ENCODE data around the gene CDC14A.

GRCh38 chr1:100360790-100361510 lies 8.6 kb downstream of the CDC14A start:
- TF ChIP-seq, protein P1, sequence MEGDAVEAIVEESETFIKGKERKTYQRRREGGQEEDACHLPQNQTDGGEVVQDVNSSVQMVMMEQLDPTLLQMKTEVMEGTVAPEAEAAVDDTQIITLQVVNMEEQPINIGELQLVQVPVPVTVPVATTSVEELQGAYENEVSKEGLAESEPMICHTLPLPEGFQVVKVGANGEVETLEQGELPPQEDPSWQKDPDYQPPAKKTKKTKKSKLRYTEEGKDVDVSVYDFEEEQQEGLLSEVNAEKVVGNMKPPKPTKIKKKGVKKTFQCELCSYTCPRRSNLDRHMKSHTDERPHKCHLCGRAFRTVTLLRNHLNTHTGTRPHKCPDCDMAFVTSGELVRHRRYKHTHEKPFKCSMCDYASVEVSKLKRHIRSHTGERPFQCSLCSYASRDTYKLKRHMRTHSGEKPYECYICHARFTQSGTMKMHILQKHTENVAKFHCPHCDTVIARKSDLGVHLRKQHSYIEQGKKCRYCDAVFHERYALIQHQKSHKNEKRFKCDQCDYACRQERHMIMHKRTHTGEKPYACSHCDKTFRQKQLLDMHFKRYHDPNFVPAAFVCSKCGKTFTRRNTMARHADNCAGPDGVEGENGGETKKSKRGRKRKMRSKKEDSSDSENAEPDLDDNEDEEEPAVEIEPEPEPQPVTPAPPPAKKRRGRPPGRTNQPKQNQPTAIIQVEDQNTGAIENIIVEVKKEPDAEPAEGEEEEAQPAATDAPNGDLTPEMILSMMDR (IDR thresholded peaks at IDR 0.05; ENCODE audit: poor library complexity), result no peak
- TF ChIP-seq EZH2 (IDR thresholded peaks at IDR 0.05; ENCODE audit: borderline replicate concordance), result no peak
- TF ChIP-seq EZH2phosphoT487 (IDR thresholded peaks at IDR 0.05; ENCODE audit: low read depth, severe bottlenecking, unreplicated experiment), result no peak

Data from hepatocyte (in vitro differentiated cells).